ENCODE measurements around the gene OR6V1.

The OR6V1 gene

DNA sequence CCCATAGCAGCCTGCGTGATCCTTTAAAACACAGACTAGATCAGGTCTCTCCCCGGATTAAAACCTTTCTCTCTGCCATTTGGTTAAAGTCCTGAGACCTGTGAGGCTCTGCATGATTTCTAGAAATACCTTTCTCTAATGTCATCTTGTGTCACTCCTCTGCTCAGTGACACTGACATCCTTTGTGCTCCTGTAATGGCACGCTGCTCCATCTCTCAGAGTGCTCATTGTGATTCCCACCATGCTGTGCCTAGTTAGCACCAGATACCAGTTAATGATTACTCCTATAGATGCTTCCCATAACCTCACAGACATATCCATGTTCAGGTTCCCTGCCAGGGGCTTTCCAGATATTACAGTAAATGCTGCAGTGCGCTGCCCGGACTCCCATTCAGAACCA is 13.5 kb upstream of the OR6V1 start:
- no peak for DNase-seq
- no peaks in the 10 kb centered on the region for H3K36me3 ChIP-seq
- TF ChIP-seq, protein P1, sequence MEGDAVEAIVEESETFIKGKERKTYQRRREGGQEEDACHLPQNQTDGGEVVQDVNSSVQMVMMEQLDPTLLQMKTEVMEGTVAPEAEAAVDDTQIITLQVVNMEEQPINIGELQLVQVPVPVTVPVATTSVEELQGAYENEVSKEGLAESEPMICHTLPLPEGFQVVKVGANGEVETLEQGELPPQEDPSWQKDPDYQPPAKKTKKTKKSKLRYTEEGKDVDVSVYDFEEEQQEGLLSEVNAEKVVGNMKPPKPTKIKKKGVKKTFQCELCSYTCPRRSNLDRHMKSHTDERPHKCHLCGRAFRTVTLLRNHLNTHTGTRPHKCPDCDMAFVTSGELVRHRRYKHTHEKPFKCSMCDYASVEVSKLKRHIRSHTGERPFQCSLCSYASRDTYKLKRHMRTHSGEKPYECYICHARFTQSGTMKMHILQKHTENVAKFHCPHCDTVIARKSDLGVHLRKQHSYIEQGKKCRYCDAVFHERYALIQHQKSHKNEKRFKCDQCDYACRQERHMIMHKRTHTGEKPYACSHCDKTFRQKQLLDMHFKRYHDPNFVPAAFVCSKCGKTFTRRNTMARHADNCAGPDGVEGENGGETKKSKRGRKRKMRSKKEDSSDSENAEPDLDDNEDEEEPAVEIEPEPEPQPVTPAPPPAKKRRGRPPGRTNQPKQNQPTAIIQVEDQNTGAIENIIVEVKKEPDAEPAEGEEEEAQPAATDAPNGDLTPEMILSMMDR (IDR thresholded peaks at IDR 0.05; ENCODE audit: low read depth, low read length): no peak

DNA sequence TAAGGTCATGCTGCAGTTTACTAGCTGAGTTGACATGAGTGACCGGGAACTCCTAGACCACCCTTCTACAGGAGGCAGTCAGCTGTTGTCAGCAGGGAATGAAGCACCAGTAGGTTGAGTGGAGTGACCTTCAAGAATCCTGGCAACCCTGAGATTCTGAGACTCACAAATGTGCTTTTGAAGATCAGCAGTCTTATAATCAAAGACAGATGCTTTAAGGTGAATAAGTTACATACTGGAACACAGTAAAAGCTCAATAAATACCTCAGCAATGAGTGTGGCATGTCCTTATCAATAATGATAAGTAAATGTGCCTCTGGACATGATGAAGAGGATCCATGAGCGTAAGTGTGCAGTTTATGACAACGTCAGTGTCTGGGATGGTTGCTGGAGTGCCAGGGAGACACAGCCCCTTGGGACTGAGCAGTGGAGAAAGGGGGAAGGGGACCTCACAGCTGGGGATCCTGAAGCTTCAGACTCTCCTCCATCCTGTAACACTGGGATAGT is 11.9 kb upstream of the OR6V1 start:
- DNase-seq: no peak
- H3K27ac ChIP-seq: no peak overlapping the region
- no peak overlapping the region for H3K4me3 ChIP-seq (ENCODE audit: low read depth, low read length)
- no peaks in the 10 kb centered on the region for H3K9me3 ChIP-seq (ENCODE audit: severe bottlenecking)
- no peaks in the 10 kb centered on the region for H3K36me3 ChIP-seq
- no peaks in the 10 kb centered on the region for H3K27me3 ChIP-seq (ENCODE audit: insufficient read depth, low read depth, severe bottlenecking)
- TF ChIP-seq, protein P1 (IDR thresholded peaks at IDR 0.05; ENCODE audit: low read depth, low read length): no peak

More for the DNA sequence above, 13.5 kb upstream of the OR6V1 start:
- no peaks in the 10 kb centered on the region for H3K9me3 ChIP-seq (ENCODE audit: severe bottlenecking)
- H3K4me3 ChIP-seq (ENCODE audit: low read depth, low read length): no peak overlapping the region
- no peaks in the 10 kb centered on the region for H3K27me3 ChIP-seq (ENCODE audit: insufficient read depth, low read depth, severe bottlenecking)
- H3K27ac ChIP-seq: no peak overlapping the region

DNA sequence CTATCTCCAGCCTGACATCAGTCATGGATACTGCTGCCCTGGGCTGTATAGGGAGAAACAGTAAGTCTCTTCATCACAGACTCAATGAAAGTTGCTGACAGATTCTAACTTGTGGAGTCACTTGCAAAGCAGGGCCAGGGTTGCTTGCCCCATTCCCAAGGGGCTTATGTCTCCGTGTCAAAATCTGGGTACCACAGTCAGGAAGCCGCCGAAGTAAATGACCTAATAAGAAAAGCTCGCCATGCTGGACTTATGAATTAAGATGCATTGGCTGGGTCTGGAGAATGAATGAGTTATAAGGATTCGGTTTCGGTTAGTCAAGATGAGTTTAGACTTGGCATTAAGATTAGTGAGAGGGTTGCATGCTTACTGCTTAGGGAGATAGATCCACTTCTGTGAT is 10.8 kb upstream of the OR6V1 start:
- Histone ChIP-seq H3K36me3 (no peaks in the 10 kb centered on the region), H3K4me3 (ENCODE audit: low read depth, low read length) (no peak overlapping the region), H3K27me3 (ENCODE audit: insufficient read depth, low read depth, severe bottlenecking) (no peaks in the 10 kb centered on the region), H3K27ac (no peak overlapping the region), H3K9me3 (ENCODE audit: severe bottlenecking) (no peaks in the 10 kb centered on the region)
- TF ChIP-seq, protein P1 (IDR thresholded peaks at IDR 0.05; ENCODE audit: low read depth, low read length): no peak
- DNase-seq: no peak

DNA sequence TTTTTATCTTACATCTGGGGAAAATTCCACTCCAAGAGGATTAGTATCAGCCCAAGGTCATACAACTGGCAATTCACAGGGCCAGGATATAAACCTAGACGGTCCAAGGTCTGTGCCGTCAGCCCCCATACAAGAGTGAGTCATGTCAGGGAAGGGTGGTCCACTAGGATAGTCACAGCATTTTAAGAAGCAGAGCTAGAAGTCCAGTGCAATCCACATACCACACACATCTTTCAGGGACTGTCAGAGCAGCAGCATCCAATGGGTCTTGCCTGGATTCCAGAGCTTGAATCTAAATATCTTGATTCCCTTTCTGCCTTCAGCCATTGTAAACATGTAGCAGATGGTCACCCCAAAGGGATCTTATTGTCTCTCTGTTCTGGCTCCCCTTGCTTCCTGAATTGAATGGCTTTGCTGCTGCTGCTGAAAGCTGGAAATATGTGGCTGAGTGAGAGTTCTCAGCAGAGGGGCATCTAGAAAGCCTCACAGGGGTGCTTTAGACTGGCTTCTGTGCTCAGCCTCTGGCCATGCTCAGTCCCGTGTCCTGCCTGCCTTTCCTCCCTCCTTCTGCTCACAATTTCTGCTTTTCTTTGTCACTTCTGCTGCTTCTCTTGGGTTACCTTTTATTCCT is 9.9 kb upstream of the OR6V1 start:
- Histone ChIP-seq H3K4me3 (ENCODE audit: low read depth, low read length) (peak overlapping the region; percentile 8; the same call in 1 of the 2 replicates), H3K27me3 (ENCODE audit: insufficient read depth, low read depth, severe bottlenecking) (no peaks in the 10 kb centered on the region), H3K36me3 (no peaks in the 10 kb centered on the region), H3K9me3 (ENCODE audit: severe bottlenecking) (no peaks in the 10 kb centered on the region), H3K27ac (peak overlapping the region; percentile 71)
- DNase-seq: peak; percentile 32
- TF ChIP-seq, protein P1 (IDR thresholded peaks at IDR 0.05; ENCODE audit: low read depth, low read length): no peak

DNA sequence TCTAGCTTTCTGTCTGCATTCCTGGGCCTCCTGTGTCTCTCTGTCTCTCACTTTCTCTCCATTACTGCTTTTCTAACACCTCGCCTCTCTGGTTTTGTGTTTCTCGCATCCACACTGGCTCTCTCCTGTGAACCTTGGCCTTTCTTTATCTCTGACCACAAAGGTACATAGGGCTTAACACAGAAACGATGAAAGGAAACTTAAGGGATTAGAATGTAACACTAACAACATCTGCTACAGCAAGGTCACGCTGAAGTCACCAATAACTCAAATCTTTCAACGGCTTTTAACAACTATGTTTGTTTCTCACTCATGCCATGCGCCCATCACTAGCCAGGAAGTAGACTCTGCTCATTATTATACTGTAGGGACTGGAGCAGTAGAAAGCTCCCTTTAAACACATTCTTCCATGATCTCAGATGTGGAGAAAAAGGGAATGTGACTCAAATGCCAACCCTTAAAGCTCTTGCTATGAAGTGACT is 9.3 kb upstream of the OR6V1 start:
- Histone ChIP-seq H3K4me3 (ENCODE audit: low read depth, low read length) (peak overlapping the region; percentile 8; the same call in 1 of the 2 replicates), H3K27me3 (ENCODE audit: insufficient read depth, low read depth, severe bottlenecking) (no peaks in the 10 kb centered on the region), H3K27ac (peak overlapping the region; percentile 71), H3K36me3 (no peaks in the 10 kb centered on the region), H3K9me3 (ENCODE audit: severe bottlenecking) (no peaks in the 10 kb centered on the region)
- TF ChIP-seq, protein P1 (IDR thresholded peaks at IDR 0.05; ENCODE audit: low read depth, low read length): no peak
- no peak for DNase-seq

Data from WERI-Rb-1 (cell line).